NB4 (cell line): Measurements from ENCODE around the gene ERP29.
A peak's percentile ranks its signal among the peaks of the same experiment; 100 is the strongest.

Source experiments
- POLR2A ChIP-seq: IDR thresholded peaks from 2 replicates; pipeline ENCODE4 v1.6.1; 2011; ENCODE audit warnings: mild to moderate bottlenecking; ENCODE audit not compliant: insufficient read length; ENCODE audit errors: extremely low read depth
- TF ChIP-seq, protein P1 (sequence below): IDR thresholded peaks from one replicate; pipeline ENCODE4 v1.5.1; 2012; ENCODE audit warnings: low read depth, low read length

DNA sequence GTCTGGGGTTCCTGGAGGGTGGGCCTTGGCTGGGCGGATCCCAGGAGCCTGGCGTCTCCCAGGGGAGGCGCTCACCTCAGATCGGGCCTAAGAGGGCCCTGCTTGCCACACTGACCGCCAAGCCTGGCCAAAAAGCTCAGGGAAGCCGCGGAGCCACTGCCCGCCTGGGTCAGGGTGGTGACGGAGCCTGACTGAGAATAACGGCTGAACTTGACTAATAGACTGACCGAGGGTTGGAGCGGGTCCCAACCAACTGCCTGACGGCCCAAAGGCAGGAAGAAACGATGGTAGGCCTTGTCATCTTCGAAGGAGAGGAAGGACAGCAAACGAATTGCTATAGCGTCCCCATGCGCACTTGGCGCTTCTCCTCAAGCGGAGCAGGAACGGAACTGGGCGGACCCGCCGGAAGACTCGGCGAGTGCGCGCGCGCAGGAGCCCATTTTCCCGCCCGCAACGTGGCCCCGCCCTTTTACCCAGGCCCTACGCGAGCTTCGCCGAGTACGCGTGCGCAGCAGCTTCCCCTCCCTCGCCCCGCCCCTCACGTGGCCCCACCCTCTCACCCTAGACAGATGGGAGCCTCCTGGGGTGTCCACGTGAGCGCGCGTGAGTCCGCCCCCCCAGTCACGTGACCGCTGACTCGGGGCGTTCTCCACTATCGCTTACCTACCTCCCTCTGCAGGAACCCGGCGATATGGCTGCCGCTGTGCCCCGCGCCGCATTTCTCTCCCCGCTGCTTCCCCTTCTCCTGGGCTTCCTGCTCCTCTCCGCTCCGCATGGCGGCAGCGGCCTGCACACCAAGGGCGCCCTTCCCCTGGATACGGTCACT lies at the start of gene ERP29, which contains the start of gene TMEM116:
- TF ChIP-seq, protein P1, sequence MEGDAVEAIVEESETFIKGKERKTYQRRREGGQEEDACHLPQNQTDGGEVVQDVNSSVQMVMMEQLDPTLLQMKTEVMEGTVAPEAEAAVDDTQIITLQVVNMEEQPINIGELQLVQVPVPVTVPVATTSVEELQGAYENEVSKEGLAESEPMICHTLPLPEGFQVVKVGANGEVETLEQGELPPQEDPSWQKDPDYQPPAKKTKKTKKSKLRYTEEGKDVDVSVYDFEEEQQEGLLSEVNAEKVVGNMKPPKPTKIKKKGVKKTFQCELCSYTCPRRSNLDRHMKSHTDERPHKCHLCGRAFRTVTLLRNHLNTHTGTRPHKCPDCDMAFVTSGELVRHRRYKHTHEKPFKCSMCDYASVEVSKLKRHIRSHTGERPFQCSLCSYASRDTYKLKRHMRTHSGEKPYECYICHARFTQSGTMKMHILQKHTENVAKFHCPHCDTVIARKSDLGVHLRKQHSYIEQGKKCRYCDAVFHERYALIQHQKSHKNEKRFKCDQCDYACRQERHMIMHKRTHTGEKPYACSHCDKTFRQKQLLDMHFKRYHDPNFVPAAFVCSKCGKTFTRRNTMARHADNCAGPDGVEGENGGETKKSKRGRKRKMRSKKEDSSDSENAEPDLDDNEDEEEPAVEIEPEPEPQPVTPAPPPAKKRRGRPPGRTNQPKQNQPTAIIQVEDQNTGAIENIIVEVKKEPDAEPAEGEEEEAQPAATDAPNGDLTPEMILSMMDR, result peak; percentile 40
- peak; percentile 97 for TF ChIP-seq POLR2A
